SKM-1 (cell line): ENCODE data around the gene PRAMEF1.
"Not testable (repeated sequence)": the region's sequence is repeated elsewhere in the genome, so short reads cannot be mapped to it uniquely, and the experiment has no call there.

Experiments used
- DNase-seq: peaks from one replicate; lab custom pipeline; 2025; ENCODE audit not compliant: unreplicated experiment; lab: John Stamatoyannopoulos, UW

The PRAMEF1 gene, protein sequence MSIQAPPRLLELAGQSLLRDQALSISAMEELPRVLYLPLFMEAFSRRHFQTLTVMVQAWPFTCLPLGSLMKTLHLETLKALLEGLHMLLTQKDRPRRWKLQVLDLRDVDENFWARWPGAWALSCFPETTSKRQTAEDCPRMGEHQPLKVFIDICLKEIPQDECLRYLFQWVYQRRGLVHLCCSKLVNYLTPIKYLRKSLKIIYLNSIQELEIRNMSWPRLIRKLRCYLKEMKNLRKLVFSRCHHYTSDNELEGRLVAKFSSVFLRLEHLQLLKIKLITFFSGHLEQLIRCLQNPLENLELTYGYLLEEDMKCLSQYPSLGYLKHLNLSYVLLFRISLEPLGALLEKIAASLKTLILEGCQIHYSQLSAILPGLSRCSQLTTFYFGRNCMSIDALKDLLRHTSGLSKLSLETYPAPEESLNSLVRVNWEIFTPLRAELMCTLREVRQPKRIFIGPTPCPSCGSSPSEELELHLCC

GRCh38 chr1:12791097-12791496 lies at the start of gene PRAMEF1:
TSS of gene PRAMEF1 (plus strand) at chr1:12791397. CDS start at chr1:12793228, 1,831 bp downstream.
- not testable (repeated sequence) for DNase-seq

DNA sequence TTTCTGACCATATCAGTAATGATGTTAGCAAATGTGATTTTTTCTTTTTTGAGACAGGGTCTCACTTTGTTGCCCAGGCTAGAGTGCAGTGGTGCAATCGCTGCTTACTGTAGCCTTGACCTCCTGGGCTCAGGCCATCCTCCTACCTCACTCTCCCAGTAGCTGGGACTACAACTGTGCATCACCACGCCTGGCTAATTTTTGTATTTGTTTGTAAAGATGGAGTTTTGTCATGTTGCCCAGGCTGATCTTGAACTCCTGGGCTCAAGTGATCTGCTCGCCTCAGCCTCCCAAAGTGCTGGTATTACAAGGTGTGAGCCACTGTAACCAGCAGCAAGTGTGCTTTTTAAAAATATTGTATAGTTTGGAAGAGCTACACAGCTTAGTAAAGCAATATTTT lies 49.3 kb upstream of the PRAMEF1 start:
- no peak for DNase-seq

GRCh38 chr1:12745126-12745991 lies 45.8 kb upstream of the PRAMEF1 start:
- DNase-seq, result no peak

GRCh38 chr1:12745992-12746323 lies 45.2 kb upstream of the PRAMEF1 start, which contains the start of gene CFAP107:
TSS of gene CFAP107 (plus strand) at chr1:12746200. CDS start at chr1:12746431, 231 bp downstream.
- no peak for DNase-seq

DNA sequence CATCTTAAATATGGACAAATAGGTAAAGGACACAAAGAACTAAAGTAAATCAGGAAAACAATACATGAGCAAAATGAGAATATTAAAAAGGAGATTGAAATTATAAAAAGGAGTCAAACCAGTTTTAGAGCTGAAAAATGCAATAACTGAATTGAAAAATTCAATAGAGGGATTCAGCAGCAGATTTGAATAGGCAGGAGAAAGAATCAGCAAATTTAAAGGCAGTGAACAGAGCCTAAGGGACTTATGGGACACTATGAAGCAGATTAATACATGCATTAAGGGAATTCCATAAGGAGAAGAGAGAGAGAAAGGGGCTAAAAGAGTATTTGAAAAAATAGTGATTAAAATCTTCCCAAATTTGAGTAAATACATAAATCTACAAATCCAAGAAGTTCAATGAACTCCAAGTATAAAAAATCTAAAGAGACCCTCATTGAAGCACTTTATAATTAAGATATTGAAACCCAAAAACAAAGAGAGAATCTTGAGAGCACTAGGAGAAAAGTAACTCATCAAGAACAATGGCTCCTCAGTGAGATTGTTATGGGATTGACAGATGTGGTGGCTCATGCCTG lies 42.3 kb upstream of the PRAMEF1 start:
- DNase-seq, result no peak

DNA sequence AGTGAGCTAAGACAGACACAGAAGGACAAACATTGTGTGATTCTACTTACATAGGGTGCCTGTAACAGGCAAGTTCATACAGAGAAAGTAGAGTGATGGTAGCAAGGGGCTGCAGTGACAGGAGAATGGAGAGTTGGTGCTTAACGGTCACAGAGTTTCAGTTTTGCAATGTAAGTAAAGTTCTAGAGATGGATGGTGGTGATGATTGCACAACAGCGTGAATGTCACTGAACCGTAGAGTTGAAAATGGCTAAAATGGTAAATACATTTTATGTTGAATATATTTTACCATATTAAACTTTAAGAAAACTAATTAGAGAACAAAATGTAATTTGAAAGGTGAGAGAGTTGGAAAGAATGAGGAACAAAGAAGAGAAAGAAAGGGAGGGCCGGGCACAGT lies 36.5 kb upstream of the PRAMEF1 start:
- DNase-seq, result no peak

- no peak for DNase-seq
These were observed 34.9 kb upstream of the PRAMEF1 start for GRCh38 chr1:12756273-12756672.

DNA sequence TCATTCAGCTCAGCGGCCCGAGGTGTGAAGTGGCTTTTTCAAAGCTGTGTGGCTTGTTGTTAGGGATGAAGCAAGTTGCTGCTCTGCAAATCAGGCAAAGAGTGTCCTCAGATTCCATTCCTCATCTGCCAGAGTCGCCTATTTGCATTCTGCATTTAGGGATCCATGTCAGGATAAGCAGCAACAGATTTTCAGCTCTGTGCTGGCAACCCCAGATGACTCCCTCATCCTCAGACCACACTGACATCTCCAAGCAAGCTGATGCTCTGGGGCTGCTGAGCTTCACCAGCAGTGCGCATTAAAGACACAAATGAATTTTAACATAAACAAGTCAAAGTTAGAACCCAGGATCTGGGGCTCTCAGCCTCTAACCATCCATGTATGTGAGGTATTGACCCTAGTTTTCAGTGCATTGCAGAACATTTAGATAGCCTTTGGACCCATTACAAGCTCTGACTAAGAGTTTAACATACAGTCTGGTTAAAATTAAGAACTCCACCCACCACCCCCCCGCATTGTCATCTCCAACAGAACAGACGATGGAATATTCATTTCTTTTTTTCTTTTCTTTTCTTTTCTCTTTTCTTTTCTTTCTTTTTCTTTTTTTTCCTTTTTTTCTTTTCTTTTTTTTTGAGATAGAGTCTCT lies 34.3 kb upstream of the PRAMEF1 start:
- no peak for DNase-seq

DNA sequence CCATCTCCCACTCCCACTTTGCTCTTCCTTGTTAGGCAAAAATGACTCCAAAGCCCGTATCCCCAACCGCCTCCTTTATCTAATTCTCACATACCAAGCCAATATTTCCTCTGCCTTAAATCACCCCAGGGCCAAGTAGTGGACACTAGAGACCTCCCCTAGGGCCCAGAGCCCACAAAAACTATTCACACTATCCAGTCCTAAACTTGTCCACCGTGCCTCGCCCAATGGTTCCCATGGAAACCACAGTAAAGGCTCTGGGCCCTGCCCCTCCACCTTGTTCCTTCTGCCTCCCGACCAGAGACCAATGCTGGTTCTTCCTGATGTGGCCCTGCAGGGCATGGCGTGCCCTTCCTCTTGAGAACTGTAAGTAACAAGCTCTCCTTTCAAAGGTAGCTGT lies 33.4 kb upstream of the PRAMEF1 start:
- no peak for DNase-seq

DNA sequence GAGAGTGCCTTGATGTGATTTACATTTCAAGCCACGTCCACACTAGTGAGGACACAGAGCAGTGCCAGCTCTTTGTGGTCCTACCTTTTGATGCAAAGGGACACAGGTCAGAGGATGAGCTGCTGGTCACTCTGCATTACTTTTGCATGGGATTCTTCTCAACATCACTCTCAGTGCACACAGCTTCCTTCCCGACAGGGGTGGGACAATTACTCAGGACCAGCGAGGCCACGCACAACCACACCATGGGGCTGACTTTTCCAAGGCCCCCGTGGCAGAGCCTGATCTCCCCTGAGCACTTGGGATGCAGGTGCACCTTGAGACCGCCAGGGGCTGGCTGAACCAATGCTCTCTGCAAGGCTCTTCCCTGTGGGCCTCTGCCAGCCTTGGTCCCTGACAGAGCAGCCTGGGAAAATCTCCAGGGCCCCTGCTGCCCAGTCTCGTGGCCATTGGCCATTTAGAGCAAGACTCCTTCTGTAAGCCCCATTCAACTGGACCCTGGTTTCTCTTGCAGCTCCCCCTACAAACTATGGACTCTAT lies 30.9 kb upstream of the PRAMEF1 start:
- no peak for DNase-seq

GRCh38 chr1:12761781-12762180 lies 29.4 kb upstream of the PRAMEF1 start:
- no peak for DNase-seq

GRCh38 chr1:12762766-12763165 lies 28.4 kb upstream of the PRAMEF1 start:
- no peak for DNase-seq

GRCh38 chr1:12763479-12763878 lies 27.7 kb upstream of the PRAMEF1 start:
- no peak for DNase-seq

DNA sequence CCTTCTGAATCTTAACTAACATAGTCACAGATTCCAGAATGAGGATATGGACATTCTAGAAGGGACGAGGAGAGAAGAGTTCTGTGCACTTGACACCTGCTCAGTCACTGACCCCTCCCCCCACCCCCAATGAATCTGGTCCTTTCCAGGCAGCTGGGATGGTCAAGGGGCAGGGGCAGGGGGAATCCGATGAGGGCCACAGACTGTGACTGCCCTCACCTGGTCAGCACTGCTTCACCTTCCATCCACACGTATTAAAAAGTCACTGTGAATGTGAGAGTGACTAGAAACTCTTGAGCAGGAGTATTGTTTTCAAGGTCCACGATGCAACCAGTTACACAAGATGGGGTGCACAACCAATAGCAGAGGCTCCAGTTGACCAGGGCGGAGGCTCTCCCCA lies 27.2 kb upstream of the PRAMEF1 start:
- DNase-seq, result no peak

DNA sequence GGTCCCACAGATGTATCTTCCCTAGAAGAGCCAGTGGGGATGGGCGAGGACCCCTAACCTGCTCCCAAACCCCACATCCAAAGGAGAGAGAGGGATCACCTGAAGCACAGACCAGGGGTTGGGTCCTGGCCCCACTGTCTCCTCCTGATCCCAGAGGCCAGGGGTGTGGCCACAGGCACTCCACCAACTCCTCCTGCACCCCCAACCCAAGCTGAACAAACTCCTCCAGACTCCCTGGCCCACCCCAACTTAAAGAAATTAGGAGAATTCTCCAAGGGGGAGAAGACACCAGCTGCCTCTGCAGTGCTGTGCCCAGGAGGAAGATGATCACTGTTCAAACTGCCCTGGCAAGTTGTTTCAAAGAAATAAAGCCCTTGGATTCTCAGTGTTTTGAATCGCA lies 22.2 kb upstream of the PRAMEF1 start:
- DNase-seq, result no peak

- no peak for DNase-seq
These were observed 21.2 kb upstream of the PRAMEF1 start for GRCh38 chr1:12769976-12770505.

DNA sequence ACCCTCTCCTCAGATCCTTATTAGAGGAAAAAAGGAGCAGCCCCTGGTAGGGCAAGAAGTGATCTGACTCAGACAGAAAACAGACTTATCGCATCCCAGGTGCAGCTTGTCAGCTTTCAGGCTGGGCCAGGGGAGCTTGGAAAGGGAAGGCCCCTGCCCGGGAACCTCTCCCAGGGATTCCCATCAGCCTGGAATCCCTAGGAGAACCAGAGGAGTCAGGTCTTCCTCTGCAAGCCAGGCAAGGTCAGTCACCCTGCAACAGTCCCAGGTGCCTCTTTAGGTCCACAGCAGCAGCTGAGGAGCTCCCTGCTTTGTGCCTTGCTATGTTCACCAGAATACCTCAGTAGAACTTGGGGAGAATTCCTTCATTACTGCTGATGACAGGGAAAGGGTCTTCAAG lies 20.6 kb upstream of the PRAMEF1 start:
- DNase-seq, result no peak

DNA sequence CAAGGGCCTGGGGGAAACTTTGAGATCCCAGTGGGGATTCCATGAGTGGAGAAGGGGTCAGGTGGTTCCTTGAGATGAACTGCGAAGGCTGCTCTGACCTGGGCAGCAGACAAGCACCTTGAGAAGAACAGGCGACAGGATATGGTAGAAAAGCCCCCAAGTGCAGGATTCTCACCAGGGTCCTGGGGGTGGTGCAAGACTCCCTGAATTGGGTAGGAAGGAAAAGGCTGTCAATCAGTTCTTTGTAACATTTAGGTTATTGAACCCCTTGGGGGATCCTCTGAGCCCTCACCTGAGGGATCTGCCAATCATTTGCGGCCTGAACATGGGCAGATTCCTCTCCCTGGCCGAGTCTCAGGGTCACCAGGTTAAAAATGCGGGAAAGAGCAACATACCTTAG lies 20.0 kb upstream of the PRAMEF1 start:
- DNase-seq, result no peak

DNA sequence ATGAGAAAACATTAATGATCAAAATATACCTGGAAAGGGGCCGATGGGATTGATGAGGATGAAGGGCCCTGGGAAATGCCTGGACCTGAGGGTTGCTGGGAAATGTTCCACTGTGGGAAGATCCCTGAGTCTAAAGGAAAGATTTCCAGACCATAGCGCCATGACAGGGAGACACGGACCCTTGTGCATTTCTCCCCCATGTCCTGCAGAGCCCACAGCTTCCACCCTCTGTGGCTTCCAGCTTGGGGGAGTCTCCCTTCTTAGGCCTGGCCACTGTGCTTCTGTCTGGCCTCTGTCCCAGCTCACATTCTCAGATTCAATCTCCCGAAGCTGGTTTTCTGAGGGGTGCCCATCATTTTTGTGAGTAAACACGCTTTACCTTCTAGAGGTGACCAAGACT lies 18.7 kb upstream of the PRAMEF1 start:
- DNase-seq, result no peak

DNA sequence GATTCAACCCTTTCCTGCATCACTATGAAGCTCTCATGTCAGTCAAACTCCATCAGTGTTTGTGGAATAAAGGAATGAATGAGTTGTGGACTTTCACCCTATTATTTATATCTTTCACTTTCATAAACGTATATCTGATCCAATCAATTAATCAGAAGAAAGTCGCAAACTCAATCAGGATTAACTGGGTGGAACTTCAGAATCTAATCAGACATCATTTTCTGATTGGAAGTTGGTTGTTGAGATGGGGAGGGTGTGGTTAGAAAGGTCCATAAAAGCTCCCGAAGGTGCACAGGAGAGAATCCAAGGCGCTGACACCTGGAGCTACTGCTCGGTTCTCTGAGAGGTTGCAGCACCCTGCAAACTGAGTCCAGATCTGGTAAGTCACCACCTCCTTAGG lies 17.8 kb upstream of the PRAMEF1 start, which contains the start of gene PRAMEF12:
Gene PRAMEF12, plus strand, starts transcription at position 301 of the 400 bp plus-strand sequence. CDS start 1,130 bp downstream, outside the sequence.
- DNase-seq, result no peak
